HG03520 (cell line): Measurements from ENCODE around the gene CINP.
A peak's percentile ranks its signal among the peaks of the same experiment; 100 is the strongest.
"Not testable (repeated sequence)": the region's sequence is repeated elsewhere in the genome, so short reads cannot be mapped to it uniquely, and the experiment has no call there.

Experiments used
- ATAC-seq: cut with Tn5 transposase; IDR thresholded peaks from one replicate; pipeline ENCODE4 v1.9.1; 2021; ENCODE audit warnings: mild to moderate bottlenecking, moderate library complexity; ENCODE audit not compliant: unreplicated experiment

The CINP gene

GRCh38 chr14:102321456-102322422 lies 41.0 kb downstream of the CINP start:
- no peak for ATAC-seq

DNA sequence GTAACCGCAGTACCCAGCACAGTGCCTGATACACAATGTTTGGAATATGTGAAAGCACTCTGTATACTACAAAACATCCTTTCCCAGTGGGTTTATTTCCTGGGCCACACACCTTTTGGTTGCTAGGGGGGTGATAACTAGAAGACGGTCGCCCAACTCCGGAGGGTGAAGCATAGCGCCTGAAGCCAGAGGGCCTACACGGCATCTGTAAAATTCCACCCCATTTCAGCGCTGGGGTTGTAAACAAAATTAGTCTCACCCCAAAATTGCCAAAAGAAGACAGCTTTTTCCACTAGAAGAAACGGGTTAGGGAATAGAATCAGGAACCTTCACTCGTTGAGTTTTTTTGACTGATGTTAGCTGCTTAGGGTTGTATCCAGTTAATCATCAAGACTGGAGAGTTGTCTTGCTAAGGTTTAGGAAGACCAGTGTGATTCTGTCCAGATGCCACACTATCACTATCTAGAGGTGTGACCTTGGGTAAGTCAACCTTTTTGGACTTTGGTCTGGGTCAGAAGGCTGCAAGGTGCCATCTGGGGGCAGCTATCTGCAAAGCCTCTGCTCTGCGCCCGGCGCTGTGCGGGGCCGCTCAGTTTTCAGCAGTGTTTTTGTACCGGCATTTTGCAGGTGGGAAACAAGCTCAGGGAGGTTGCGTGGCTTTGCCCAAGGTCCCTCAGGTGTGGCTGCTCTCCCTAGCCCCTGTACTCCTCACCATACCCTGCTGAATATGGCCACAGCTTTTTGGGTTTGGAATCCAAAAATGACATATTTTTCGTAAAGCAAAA lies 41.8 kb downstream of the CINP start:
- ATAC-seq, result no peak

- peak; percentile 16 for ATAC-seq
Measured at GRCh38 chr14:102320033-102320660, 42.5 kb downstream of the CINP start.

- peak; percentile 57 for ATAC-seq
Measured at GRCh38 chr14:102319351-102320032, 43.2 kb downstream of the CINP start, which contains the start of gene ZNF839. Gene ZNF839 (plus strand): TSS chr14:102319746. CDS start chr14:102319766, 20 bp downstream.

DNA sequence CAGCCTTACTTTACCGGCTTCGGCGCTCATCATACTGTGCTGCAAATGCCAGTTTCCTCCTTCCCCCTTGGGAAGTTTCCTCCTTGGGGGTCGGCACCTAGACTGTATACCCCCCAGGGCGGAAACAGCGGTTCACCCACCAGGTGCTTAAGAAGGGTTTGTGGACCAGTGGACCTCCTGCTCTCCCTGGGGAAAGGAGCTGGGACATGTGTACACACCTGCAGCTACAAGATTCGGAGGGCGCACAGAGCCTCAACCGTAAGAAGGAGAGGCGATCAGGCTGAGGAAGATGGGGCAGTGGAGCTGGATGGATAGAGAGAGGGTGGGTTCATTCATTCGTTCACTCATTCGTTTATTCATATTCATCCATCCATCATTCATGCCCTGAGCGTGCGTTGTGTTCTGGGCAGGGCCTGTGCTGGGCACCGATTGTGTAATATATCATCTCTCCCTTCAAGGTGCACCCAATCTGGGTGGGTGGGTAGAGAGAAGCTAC lies 43.9 kb downstream of the CINP start:
- ATAC-seq, result no peak

- no peak for ATAC-seq
Measured at GRCh38 chr14:102317564-102318248, 45.0 kb downstream of the CINP start.

DNA sequence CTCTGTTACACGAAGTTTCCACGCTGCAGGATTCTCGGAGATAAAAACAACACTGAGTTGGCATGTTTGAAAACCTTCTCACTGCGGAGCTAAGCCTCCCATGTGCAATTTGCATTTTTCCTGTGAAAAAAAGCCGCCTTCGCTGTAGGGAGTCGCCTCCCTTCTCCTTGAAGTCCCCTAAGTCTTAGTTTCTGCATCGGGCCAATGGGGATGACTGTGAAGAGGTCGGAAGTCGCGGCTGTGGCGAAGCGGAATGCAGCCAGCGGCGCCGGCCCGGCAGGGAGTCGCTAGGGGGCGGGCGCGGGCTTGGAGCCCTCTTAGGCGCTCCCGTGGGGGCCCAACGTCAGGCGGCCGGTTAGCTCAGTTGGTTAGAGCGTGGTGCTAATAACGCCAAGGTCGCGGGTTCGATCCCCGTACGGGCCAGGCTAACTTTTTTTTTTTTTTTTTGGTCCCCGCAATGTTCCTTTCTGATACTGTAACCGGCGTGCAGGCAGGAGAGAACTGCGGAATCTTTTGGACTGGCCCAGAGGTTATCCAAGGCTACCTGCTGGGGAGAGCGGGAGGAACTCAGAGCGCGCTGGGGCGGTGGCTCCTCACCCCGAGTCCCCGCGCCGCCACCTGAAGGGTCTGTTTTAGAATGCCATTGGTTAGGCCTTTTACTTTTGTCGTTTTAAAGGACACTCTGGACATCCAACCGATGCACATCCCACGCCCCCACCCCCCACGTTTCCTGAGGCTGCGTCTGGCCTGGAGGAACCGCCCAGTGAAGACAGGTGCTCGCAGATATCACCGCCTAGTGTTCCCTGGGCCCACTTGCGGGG lies 45.7 kb downstream of the CINP start:
- peak; percentile 50 for ATAC-seq

- ATAC-seq, result no peak
Measured at GRCh38 chr14:102316338-102316742, 46.4 kb downstream of the CINP start.

GRCh38 chr14:102315121-102315520 lies 47.6 kb downstream of the CINP start:
- no peak for ATAC-seq

DNA sequence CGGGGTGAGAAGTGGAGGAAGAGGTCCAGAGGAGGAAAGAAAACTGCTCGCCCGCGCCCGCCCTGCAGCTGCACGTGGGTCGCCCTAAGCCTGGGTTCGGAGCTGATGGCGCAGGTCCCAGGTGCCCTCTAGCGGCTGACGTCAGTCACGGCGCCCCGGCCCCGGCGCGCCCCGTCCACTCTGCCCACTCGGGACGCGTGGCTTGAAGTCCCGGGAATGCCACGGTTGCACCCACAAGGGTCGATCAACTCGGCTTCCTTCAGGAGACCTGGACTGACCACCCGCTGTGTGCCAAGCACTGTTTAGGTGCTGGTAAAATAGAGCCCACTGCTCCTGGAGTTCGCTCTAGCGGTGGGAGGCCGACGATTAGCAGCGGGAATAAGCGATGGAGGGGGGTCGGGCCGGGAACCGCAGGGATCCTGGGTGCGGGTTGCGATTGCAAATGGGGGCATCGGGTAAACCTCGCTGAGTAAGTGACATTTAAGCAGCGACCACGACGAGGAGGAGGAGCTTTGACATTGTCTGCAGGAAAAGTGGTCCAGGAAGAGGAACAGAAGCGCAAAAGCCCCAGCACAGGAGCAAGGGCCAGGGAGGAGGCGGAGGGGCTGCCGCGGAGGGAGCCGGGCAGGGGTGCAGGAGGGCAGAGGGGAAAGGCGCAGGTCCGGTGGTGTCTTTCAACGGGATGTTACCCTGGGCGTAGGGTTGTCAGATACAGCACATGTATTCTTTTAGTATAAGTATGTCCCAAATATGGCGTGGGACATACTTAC lies 48.3 kb downstream of the CINP start:
- ATAC-seq, result peak; percentile 42

DNA sequence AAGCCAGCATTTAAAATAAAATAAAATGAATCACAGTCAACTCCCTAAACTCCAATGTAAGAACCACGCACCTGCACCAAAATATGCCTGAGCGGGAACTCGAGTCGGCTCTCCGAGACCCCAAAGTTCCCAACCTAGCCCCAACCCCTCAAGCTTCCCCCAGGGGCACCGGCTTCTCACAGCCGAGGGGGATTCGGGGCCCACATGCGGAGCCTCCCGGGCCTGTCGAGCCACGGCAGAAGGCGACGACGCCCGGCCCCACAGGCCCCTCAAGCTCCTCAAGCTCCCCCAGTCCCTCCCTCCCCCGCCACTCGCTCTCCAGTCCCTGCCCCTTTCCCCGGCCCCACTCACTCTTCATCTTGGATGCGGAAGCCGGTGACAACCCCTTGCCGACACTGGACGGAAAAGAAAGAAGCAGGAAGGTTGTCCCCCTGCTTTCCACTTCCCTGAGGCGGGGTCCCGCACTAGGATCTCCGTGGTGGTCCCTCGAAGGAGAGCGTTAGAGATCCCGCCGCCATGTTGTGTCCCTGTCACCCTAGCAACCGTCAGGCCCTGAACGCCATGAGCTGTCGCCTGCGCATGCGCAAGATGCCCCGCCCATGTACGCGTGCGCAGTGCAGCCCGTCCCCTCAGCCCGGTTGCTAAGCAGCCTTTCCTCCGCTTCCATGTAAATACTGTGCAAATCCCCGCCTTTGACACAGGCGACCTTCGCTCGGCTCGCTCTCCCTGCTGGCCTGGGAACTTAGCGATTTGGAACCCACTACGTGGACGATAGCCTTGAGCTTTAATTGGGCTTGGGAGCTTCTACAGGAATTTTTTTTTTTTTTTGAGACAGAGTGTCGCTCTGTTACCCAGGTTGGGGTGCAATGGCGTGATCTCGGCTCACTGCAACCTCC lies 57.8 kb downstream of the CINP start, which contains the start of gene MOK:
Gene MOK, minus strand, starts transcription at position 554 of the 896 bp plus-strand sequence. Its CDS starts 196 bp downstream, at position 358.
- ATAC-seq, result peak; percentile 85

DNA sequence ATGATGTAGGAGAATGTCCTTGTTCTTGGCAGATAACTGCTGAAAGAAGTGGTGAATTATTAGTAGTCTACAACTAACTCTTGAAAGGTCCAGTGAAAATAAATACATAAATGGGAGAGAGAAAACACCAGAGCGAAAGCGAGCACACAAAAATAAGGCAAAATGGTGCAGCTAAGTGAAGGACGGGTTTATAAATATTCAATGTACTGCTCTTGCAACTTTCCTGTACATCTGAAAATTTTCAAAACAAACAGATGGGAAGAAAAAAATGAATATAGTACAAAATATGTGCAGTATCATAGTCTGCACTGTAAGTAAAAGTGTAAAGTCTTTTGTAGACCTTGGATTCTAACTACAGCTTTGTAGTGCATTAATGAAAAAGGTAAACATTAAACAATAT lies 59.0 kb downstream of the CINP start:
- no peak for ATAC-seq

GRCh38 chr14:102298303-102299070 lies 64.2 kb downstream of the CINP start:
- ATAC-seq, result not testable (repeated sequence)
